ENCODE results near the gene MAP2.

The MAP2 gene

DNA sequence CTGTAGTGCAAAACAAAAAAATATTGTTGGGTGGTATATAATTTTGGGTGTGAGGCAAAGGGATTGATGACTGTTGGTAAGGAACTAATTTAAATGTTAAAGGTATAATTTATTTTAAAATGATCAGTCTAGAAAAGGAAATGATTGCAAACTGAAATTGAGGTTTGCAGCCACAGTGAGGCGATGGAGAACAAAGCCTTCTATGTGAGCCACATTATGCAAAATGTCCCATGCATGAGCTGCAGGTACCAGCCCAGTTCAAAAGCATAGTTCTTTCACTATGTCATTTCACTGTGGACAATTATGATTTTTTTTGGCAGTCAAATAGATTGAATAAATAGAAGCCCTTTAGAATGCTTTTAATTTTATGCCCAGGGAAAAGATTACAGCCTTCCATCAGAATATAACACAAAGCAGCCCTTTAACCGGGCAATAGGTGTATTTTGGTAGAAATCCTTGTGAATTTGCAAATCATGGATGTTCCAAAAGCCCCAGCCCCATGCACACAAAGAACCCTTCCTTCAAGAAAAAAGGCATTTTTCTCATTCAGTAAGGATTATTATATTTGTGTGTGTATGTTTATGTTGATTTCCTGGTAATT, 1.7 kb downstream of the MAP2 start:
- no peak for DNase-seq

DNA sequence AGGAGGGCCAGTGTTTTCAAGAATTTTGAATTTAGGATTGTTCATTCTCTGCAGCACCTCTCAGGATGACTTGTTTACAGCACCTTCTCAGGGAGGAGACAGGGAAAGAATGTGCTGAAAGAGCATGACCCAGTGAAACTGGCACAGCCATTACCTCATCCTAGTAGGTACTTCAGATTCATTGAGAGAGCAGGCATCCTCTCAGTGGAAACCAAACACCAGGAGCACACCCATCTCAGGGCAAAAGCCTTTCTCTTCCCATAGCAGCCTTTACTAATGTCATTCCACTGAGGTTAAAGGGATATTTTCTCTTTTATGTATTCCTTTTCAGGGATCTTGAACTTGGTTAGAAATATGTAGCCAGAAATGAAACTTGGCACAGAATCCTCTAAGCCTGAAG, 2.6 kb downstream of the MAP2 start:
- DNase-seq: no peak

DNA sequence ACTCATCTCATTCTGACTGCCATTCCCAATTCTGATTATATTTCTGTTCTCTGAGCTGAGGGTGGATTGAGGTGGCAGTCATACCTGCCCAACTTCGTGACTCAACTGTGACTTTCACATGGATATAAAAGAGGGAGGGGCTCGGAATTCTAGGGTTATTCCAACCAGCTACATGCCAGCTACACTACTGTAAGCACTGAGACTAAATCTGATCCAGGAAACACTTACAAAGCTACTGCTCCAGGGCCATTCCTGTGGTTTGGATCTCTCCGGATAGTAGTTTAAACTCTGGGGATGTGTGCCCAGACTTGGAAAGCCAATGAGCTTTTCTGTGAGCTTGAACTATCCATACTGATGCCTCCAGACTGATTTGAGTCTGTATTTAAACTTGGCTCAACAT, 7.9 kb downstream of the MAP2 start:
- no peak for DNase-seq

DNA sequence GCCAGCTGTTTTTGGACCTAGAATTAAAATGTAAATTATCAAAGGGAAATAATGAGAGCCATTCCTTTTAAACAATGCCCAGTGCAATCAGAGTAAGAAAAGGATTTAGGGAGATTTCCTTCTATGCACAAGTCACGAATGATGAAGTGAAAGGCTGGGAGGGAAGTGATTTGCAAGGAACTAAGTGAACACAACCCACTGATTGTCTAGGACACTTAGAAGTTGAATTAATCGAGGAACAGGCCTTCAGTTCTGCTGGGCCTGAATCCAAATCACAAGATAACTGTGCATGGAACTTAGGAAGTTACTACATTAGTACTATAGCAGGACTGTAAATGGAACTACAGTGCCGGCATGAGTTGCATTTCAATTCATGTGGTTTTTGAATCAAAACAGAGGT, 17.7 kb downstream of the MAP2 start:
- DNase-seq: no peak

DNA sequence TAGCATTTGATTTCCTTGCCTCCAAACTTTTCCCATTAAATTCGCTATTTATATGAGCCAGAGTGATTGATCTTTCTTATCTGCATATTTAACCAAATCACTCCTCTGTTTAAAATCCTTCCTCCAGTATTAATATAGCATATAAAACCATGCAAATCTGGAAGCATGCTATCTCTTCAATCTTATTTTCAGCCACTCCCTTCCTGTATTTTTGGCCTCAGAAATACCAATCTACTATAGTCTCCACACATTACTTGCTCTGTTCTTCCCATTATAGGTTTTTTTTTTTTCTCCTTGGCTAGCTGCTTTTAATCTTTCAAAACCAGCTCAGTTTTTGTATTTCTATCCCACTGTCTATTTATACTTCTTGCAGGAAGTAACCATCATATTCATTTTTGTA, 19.1 kb downstream of the MAP2 start:
- DNase-seq: no peak

DNA sequence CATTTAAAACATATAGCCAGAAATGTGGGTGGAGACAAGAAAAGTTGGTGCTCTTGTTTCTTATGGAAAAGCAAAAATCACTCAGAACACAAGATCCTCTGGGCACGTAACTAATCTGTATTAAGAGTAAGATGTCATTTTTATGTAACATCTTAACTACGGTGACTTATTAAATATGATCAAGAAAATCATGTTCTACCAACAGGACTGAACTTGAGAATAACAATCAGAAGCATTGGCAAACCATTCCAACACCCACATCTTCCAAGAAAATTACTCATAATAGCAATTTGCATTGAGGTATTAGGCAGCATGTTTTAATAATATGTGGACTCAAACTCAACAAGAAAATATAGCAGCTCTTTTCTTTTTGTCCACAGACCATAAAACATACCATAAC, 21.6 kb downstream of the MAP2 start:
- DNase-seq: no peak

DNA sequence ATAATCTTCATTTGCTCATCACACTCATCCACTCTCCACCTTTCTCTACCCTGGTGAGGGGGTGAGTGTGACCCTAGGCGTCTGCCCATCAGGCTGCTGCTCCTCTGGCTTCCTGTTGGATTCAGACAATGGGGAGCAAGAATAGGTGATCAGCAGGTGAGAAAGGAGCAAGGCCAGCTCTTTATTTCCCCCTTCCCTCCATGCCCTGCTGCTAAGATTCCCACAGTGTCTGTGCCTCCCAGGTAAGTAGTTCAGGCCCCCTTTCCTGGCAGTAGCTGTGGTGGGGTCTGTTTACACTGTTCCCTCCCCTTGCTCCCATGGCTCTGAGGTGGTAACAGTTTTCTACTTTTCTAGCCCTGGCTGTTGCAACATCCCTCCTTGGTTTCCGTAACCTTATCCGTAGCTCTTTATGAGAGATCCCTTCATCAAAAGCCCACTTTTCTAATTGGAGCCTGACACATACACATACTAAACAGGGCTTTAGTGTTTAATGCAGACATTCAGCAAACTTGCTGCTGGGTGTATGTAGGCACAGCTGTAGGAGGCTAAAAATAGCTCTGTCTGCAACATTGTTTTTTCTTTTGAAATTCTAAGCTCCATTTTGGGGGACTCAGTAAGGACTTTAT, 27.5 kb downstream of the MAP2 start:
- no peak for DNase-seq

DNA sequence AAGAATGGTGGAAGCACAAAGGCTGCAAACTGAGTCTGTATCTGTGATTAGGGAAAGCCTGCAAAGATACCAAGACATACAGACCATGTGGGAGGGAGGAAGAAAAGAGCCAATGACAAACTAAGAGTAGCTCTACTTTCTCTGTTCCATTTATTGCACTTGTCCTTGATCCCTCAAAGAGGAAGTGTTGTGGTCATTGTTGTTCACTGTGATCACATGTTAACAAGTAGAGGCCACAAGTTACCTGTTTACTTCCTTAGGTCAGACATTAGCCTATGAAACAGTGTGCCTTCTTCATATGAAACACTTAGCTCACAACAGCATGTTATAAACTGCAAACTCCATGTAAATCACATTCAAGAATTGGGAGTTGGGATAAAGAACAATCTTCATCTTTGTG, 32.6 kb downstream of the MAP2 start:
- DNase-seq: no peak

DNA sequence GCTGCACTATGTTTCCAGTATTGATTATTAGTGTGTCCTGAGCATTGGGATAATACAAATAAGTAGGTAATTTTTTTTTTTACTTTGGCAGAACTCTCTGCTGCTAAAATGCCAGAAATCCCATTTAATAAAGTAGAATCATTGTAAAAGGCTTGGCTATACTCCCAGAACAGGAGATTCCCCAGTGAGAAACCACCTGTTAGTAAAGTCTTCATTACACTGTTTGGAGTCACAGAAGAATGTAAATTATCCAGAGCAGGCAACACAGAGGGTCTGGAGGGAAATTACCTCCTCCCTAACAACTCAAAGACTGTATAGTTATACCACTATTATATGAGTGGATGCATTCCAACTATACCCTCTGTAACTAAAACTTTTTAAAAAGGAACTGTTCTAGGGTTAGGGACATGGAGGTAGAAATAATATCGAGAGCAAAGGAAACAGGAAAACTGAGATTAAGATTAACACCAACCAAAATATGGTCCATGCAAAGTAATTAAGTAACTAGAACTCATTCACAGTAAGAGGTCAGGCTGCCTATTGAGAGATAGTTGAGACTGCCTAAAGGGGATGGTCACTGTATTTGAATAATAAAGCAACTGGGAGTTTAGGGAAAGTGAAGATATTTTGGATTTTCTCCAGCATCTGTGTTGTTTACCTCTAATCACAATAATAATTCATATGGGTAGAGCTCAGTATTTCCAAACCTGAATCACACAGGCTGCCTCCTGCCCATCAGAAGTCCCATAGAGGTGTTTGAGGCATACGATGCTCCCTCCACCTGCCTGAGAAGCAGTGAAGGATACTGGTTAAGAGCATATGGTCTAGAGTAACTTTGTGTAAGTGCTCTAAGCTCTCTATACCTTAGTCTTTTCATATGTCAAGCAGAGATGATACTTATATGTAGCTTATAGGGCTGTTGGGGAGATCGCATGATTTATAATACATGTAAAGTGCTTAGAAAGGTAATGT, 34.4 kb downstream of the MAP2 start:
- DNase-seq: no peak

DNA sequence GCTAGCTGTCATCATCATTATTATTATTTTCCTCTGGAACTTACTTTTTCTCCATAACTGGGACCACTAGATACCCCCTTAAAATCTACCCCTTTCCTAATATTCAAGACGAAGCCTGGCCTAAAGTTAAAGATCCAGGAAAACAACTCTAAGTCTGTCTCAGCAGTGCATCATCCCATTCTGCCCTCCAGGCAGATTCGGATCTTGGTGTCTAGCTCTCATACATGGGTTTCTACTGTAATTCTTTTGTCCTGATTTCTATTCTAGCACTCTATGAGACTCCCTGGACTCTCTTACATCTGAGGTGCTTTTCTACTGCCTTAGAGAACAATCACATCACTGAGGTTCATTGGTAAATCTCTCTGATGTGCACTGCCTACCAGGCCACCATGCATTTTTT, 35.5 kb downstream of the MAP2 start:
- DNase-seq: no peak

DNA sequence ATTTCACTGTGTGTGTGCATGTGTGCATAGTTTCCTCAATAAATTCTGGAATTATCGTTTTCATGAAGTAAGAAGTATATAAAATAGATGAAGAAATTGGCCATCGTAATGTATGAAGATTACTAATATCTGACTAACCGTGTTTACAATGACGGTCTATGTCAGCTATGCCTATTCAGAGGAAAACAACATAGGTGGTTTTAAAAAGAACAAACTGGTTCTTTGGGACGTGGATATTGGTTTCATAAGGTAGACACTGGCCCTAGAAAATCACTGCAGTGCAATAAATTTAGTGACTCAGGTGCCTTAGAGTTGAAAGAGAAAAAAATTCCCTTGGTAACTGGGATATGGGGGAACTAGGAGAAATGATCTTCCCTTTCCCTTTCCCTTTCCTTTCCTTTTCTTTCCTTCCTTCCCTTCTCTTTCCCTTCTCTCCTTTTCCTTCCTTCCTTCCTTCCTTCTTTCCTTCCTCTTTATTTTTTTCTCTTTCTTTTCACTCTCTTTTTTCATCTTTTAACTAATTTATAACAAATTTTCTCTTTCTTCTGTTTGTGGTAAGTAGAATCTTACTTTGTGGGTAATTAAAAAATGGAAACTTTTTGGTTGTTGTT, 36.4 kb downstream of the MAP2 start:
- DNase-seq: no peak

DNA sequence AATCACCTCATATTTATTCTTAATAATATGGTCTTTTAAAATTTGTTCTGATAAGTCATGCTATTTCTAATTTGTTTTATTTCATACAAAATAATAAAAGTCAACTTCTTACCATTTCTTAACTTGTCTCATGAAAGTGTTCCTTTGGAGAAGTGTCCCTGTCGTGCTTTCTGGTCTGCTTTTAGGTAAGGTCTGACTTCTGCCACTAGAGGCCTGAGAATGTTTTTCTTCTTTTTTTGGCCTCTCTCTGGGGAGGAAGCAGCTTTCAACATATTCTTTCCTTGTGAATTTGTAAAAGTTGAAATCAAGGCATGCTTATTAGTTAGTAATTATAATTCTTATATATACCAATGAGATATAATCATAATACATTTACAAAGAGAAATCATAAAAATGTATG, 39.4 kb downstream of the MAP2 start:
- DNase-seq: no peak

DNA sequence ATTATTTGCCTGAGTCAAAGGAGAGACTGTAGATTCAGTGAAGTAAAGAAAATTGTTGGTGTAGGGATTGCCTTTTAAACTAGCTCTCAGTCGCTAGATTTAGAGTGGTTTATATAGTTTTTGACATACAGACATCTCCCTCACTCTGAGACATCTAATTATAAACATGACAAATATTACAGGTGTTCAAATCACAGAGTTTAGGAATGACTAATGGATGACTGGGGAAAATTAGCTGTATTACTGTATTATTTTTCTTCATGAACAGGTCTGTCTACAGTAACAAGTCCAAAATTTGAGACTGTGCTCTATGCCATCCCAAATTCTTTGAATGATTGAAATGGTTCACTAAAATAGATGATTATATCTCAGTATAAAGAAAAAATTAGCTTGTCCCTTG, 40.0 kb downstream of the MAP2 start:
- DNase-seq: no peak

DNA sequence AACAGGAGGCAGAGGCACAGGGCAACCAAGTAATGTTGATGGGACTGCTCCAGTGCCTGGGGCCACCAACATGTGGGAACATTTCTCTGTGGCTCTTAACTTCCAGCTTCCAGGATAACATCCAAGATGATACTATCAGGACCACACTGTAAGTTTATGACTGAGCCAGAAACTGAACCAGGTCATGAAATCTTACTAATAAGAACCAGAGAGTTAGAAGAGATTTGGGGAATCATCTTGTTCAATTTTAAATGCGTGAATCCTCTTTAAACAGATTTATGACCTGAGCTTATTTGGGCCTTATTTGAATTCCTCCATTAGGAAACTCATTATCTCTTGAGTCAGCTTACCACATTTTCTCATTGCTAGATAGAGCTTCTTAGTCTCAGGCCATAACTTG, 45.0 kb downstream of the MAP2 start:
- DNase-seq: no peak

DNA sequence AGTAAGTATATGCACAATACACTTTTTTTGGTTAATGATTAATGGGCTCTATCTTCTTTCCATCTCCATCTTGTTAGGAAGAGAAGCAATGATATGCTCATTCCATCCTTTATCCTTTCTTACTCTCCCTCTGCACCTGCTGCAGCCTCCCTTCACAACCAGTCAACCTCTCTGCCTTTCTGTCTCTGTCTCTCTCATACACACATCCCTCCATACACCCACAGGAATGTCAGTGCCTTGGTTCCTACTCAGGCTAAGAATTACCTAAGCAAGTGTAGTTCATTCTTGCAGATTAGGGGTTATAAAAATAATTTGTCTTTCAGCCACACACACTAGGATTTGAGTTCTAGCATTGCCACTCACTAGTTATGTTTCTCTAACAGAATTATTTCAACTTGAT, 45.6 kb downstream of the MAP2 start:
- DNase-seq: no peak

DNA sequence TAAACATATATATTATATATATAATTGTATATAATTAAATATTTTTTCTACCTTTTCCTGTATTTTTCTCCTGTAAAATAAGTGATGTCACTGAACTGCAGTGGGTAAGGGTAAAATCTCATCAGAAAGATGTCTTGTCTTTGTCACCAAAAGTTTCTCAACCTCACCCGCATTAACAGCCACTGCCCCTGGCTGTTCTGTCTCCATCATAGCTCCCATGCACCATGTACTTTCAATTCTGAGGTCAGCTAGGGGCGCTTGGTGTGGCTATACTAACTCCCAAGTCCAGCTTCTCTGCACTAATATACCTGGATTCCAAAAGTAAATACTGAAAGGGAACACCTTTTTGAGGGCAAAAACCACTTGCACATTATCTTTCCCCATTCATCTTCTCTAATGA, 46.6 kb downstream of the MAP2 start:
- DNase-seq: no peak

DNA sequence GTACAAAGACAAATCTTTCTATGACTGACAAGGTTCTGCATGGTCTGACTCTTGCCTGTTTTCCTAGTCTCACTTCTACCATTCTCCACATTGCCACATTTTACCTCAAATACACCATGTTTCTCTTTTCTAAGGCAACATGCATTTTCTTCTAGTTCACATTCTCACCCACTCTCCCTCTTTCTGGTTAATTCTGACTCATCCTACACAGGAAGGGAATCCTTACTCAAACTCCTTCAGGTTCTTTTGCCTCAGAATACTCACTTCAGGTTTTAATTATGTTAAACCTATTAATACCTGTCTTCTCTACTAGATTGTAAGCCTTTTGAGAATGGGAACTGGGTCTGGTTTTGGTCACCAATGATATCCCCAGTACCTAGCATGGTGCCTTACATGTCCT, 47.2 kb downstream of the MAP2 start:
- no peak for DNase-seq

DNA sequence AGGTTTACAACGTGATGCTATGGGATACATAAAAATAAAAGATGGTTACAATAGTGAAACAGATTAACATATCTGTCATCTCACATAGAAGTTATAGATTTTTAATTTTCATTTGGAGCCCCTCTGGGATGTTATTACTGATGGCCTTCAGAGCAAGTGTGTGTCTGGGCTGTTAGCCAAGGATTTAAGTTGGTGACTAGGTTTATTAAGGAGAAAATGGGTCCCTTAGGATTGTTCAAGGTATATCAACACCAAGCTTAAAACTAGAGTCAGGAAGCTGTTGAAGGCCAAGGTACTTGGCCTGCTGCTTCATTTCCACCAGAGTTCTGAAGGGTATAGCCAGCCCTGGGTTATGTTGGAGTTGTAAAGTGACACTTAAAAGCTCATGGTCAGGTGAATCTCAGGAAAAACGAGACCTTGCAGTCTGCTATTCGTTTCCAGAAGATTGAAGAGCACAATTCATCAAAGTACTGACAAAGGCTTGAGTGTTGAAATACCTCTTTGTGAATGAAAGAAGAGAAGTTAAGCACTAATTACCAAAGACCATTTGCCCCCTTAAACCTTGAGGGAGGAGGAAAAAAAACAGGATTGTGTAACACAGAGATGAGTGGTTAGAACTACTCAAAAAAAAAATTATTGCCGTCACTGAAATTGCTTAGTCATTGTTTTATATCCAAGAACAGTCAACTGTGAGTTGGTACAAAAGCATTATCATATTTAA, 48.4 kb downstream of the MAP2 start:
- no peak for DNase-seq

DNA sequence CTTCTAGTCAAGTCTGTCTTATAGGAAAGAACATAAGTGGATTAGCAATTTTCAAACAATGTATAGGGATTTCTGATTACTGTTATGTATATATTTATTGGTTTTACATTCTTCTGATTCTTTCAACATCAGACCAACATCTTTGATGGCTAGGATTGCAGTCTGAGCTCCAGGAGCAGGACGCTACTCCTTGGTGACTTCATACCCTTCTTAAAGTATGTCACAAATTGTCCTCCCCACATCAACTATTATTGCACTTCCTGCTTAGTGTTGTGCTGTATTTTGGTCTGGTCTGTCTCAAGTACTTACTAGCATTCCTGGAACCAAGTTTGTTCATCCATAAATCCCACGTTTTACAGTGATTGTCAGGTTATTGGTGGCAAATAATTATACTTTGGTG, 49.0 kb downstream of the MAP2 start:
- no peak for DNase-seq

DNA sequence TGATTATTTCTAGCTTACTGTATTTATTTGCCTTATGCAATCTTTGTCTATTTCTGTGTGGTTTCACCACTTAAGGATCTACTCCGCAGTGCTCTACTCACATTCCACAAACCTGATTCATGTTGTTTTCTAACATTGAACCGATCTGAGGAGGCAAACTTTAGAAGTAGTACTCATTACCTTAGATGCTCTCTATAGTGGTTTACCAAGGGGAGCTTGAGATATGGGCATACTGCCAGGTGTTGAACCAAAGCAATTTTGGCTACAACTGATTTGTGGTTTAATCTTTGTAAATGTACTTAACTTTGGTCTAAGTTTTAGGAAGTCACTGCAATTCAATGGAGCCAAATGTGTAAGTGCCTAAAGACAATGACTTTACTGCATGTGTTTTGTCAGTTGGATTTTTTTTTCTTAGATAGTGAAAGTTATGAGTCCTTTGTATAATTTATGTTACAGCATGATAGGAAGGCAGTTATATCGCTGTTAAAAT, 50.1 kb downstream of the MAP2 start:
- DNase-seq: no peak

DNA sequence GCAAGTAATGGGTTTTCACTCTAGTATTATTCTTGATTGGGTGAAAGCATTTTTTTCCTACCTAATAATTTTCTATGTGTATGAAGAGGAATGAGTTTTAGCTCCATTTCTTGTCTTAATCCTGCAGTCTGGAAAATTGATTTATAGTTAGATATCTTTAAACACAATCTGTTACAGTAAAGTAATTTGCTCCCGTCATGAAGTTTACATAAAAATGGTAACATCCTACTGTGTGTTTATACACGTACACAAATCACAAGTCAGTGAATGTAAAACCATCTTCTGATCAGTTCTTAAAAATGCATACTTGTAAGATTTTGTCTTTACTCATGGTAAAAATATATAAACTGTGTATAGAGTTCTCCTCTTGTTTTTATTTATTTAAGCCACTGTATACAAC, 51.1 kb downstream of the MAP2 start:
- DNase-seq: no peak

DNA sequence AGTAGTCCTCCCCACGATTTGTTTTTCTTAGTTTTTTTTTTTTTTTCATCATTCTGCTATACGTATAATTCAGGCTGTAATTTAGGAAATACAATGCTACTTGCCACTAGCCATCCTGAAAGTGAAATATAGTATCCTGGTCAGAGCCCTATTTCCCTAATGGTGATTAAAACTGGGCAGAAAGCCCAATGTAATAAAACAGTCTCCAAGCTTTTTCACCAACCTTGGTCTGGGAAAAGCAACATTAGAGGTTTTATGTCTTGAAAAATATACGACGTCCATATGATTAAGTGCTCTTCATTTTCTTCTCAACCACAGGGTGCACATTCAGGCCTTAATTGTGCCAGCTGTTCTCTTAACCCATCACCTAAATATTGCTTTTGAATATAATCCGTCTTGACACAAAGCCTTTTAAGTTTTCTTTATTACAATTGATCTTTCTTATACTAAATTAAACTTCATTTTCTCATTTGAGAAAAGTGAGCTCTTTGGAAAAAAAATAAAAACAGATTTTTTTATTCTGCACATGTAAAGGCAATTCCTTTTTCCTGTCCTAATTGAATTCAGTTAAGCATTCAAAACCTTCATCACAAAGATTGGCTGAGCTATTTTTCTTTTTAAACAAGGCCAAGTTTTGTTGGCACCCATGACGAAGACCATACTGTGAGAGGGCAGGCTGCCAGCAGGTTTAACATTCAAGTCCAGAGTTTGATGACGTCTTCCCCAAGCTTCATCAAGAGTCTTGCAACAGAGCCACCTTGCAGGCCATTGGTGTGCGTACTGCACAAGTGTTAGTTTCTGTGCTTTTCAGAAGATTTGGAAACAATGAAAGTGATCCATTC, 52.7 kb downstream of the MAP2 start:
- no peak for DNase-seq
